CD14-positive monocyte (primary cell): ENCODE data around the gene CREBL2. TPM values are rescaled to one million over a fixed set of nuclear protein-coding genes. Genes with fewer than 3 reads are reported as not detected.
"Not testable (repeated sequence)": the region's sequence is repeated elsewhere in the genome, so short reads cannot be mapped to it uniquely, and the experiment has no call there.

Source experiments
- DNase-seq, 3 donors: peaks; one replicate each; pipeline ENCODE4 v3.0.0-alpha.2; 2011 to 2022
- H2AFZ ChIP-seq: 2 replicates; pipeline ENCODE4 v1.6.0; 2012; ENCODE audit warnings: mild to moderate bottlenecking, low read depth, low read length, inconsistent platforms; ENCODE audit not compliant: insufficient read depth, poor library complexity, severe bottlenecking
- H3K27ac ChIP-seq, 2 donors: 1 replicate in 1 of 2; 2 replicates in 1 of 2; pipeline ENCODE4 v1.5.1; 2012 to 2013; ENCODE audit warnings: low read length in 2 of 2, control low read depth in 1 of 2, inconsistent platforms in 1 of 2, low read depth in 1 of 2, mild to moderate bottlenecking in 1 of 2
- H3K27me3 ChIP-seq, 2 donors: one replicate each; pipeline versions ENCODE4 v1.6.0 to v1.6.1; 2011 to 2013; ENCODE audit warnings: low read length in 2 of 2; ENCODE audit not compliant: control insufficient read depth in 2 of 2, insufficient read depth in 2 of 2
- H3K36me3 ChIP-seq, 2 donors: replicated peaks in 1 of 2; 1 replicate in 1 of 2; 2 replicates in 1 of 2; pipeline versions ENCODE4 v1.5.1 to v1.6.1; 2012 to 2013; ENCODE audit warnings: low read length in 2 of 2, control low read depth in 1 of 2, inconsistent platforms in 1 of 2, mild to moderate bottlenecking in 1 of 2; ENCODE audit not compliant: insufficient read depth in 2 of 2, control insufficient read depth in 1 of 2
- H3K4me1 ChIP-seq, 2 donors: 1 replicate in 1 of 2; 2 replicates in 1 of 2; pipeline versions ENCODE4 v1.5.1 to v1.6.1; 2012 to 2013; ENCODE audit warnings: low read length in 2 of 2, control low read depth in 1 of 2, inconsistent platforms in 1 of 2, mild to moderate bottlenecking in 1 of 2, moderate library complexity in 1 of 2; ENCODE audit not compliant: insufficient read depth in 2 of 2, control insufficient read depth in 1 of 2
- H3K4me2 ChIP-seq: replicated peaks from 2 replicates; pipeline ENCODE3; 2012; ENCODE audit warnings: low read length, moderate library complexity, mild to moderate bottlenecking; ENCODE audit not compliant: poor library complexity, severe bottlenecking; ENCODE audit errors: extremely low read depth
- H3K4me3 ChIP-seq, 3 experiments: fragments of 200-600 bp in 1 of 3; sonication (generic) in 1 of 3; replicated peaks in 1 of 3; 1 replicate in 2 of 3; 2 replicates in 1 of 3; pipeline ENCODE4 v1.5.1; 2011 to 2013; ENCODE audit warnings: low read length in 3 of 3, mild to moderate bottlenecking in 3 of 3, control low read depth in 2 of 3, low read depth in 2 of 3, inconsistent platforms in 1 of 3, moderate library complexity in 1 of 3
- H3K79me2 ChIP-seq: 2 replicates; pipeline ENCODE4 v1.6.0; 2012; ENCODE audit warnings: mild to moderate bottlenecking, control low read depth, inconsistent platforms, low read length, moderate library complexity; ENCODE audit not compliant: insufficient read depth
- H3K9ac ChIP-seq: 2 replicates; pipeline ENCODE4 v1.6.0; 2017; ENCODE audit warnings: low read length, mild to moderate bottlenecking; ENCODE audit not compliant: insufficient read depth, poor library complexity, severe bottlenecking
- H3K9me3 ChIP-seq, 2 donors: replicated peaks in 1 of 2; 1 replicate in 1 of 2; 2 replicates in 1 of 2; pipeline versions ENCODE4 v1.5.1 to v1.6.1; 2012 to 2013; ENCODE audit warnings: low read length in 2 of 2, control low read depth in 1 of 2; ENCODE audit not compliant: control insufficient read depth in 1 of 2, insufficient read depth in 1 of 2
- H4K20me1 ChIP-seq: 2 replicates; pipeline ENCODE4 v1.6.0; 2012; ENCODE audit warnings: mild to moderate bottlenecking, low read length, control low read depth, moderate library complexity; ENCODE audit not compliant: insufficient read depth
- H3K27ac Mint-ChIP-seq, 7 donors: one replicate each; pipeline ENCODE4 v1.8.0; 2020; ENCODE audit warnings: mild to moderate bottlenecking in 7 of 7, mixed read lengths in 7 of 7, moderate library complexity in 6 of 7, inconsistent platforms in 2 of 7
- H3K27me3 Mint-ChIP-seq, 3 donors: one replicate each; pipeline ENCODE4 v1.8.0; 2021 to 2022; ENCODE audit warnings: low read depth in 3 of 3, mild to moderate bottlenecking in 3 of 3, mixed read lengths in 3 of 3, moderate library complexity in 3 of 3, inconsistent platforms in 1 of 3
- H3K36me3 Mint-ChIP-seq, 2 donors: one replicate each; pipeline ENCODE4 v1.8.0; 2020; ENCODE audit warnings: mixed read lengths in 2 of 2, inconsistent platforms in 1 of 2, mild to moderate bottlenecking in 1 of 2
- H3K4me1 Mint-ChIP-seq: one replicate; pipeline ENCODE4 v1.8.0; 2020; ENCODE audit warnings: mild to moderate bottlenecking, mixed read lengths
- H3K4me3 Mint-ChIP-seq, 2 donors: one replicate each; pipeline ENCODE4 v1.8.0; 2020; ENCODE audit warnings: mild to moderate bottlenecking in 2 of 2, mixed read lengths in 2 of 2, moderate library complexity in 1 of 2
- H3K9me3 Mint-ChIP-seq, 7 donors: one replicate each; pipeline ENCODE4 v1.8.0; 2020 to 2022; ENCODE audit warnings: mixed read lengths in 7 of 7, mild to moderate bottlenecking in 6 of 7, moderate library complexity in 6 of 7, inconsistent platforms in 2 of 7
- CTCF ChIP-seq: fragments of 200-600 bp; IDR thresholded peaks from one replicate; pipeline ENCODE4 v1.8.0; 2022; ENCODE audit warnings: antibody characterized with exemption, mild to moderate bottlenecking
- WGBS: methylation state at CpG from one replicate; pipeline ENCODE4 v1.1.5; 2013; ENCODE audit warnings: missing lambda C conversion rate; ENCODE audit not compliant: insufficient coverage; 5-methylcytosine and 5-hydroxymethylcytosine counted together
- intact Hi-C, 2 donors: fragments of 100-400 bp; cut with micrococcal nuclease; formaldehyde crosslinking; loops; one replicate each; pipeline versions ENCODE4 v1.15.0 to v1.15.1; 2023
- polyA plus RNA-seq, 3 donors: library from polyadenylated mRNA; depleted of rRNA in 1 of 3; unstranded in 2 of 3; stranded (reverse) in 1 of 3; fragments of 300-500 nt in 2 of 3; fragments of >200 nt in 1 of 3; fragmentation: Illumina TruSeq in 2 of 3; gene quantifications; 1 replicate in 2 of 3; 2 replicates in 1 of 3; pipeline ENCODE4 v1.2.3, GENCODE V29; 2012 to 2021

Gene CREBL2
- polyA plus RNA-seq, 3 donors: 14.4 to 45.9 (median 38.2) TPM

- H3K36me3 Mint-ChIP-seq: no peaks in the 10 kb centered on the region
- Histone ChIP-seq H4K20me1 (no peaks in the 10 kb centered on the region), H3K9me3 (peaks cover 0 to 3% of the 10 kb centered on the region in 2 donors), H3K79me2 (no peaks in the 10 kb centered on the region), H3K4me1 (peaks cover 15% of the 10 kb centered on the region in 2 donors), H3K4me3 (no peak overlapping the region), H3K27me3 (no peaks in the 10 kb centered on the region), H3K9ac (no peak overlapping the region), H3K27ac (no peak overlapping the region), H3K36me3 (no peaks in the 10 kb centered on the region), H2AFZ (no peak overlapping the region), H3K4me2 (no peak overlapping the region)
- H3K4me1 Mint-ChIP-seq: peaks cover 14% of the 10 kb centered on the region
- H3K27me3 Mint-ChIP-seq: peaks cover 2% of the 10 kb centered on the region in 3 donors
- H3K27ac Mint-ChIP-seq: peak overlapping the region in 2 of 7 donors; percentile 49 to 60
- peaks cover 0 to 8% (median 6%) of the 10 kb centered on the region in 7 donors for H3K9me3 Mint-ChIP-seq
- no peak overlapping the region for H3K4me3 Mint-ChIP-seq
- DNase-seq: no peak
- intact Hi-C loops: loop anchor here (2.0 to 10.0 kb wide), 7 partner anchors 47 to 186 kb away; partner anchors contain the start of genes CDKN1B (in 1 of the 2) and CREBL2 (in 1 of the 2)
- TF ChIP-seq CTCF: no peak
- WGBS: no CpG with 5 or more reads among the region's 1 CpG
Observed at GRCh38 chr12:12564911-12565310, 46.8 kb upstream of the CREBL2 start.

GRCh38 chr12:12565971-12566370 lies 45.7 kb upstream of the CREBL2 start:
- H3K27ac ChIP-seq, H4K20me1 ChIP-seq, H3K36me3 ChIP-seq, H3K4me3 Mint-ChIP-seq, H3K27ac Mint-ChIP-seq, H3K36me3 Mint-ChIP-seq, H3K27me3 Mint-ChIP-seq, H3K9me3 ChIP-seq, H3K4me2 ChIP-seq, H3K9me3 Mint-ChIP-seq, DNase-seq, H2AFZ ChIP-seq, H3K4me1 ChIP-seq, H3K79me2 ChIP-seq, H3K4me3 ChIP-seq, H3K4me1 Mint-ChIP-seq, H3K27me3 ChIP-seq, H3K9ac ChIP-seq: not testable (repeated sequence)
- intact Hi-C loops: loop anchor here (2.0 to 10.0 kb wide), 4 partner anchors 101 to 187 kb away; no protein-coding TSS in a partner anchor
- no CpG with 5 or more reads among the region's 32 CpGs for WGBS
